Caco-2 (cell line): Measurements from ENCODE around the gene C10orf90. TPM values are rescaled to one million over a fixed set of nuclear protein-coding genes. Genes with fewer than 3 reads are reported as not detected.

Experiments
- BruUV-seq: library from RNA; stranded (reverse); fragments of 400-500 nt; replicated peaks from 2 replicates; lab custom pipeline; 2021; lab: Mats Ljungman, UMichigan
- CTCF ChIA-PET: fragments of 300-600 bp; sonication (Branson Sonifier 250); formaldehyde crosslinking; loops from one replicate; lab custom pipeline; 2022; ENCODE audit warnings: antibody characterized with exemption; lab: Charles Lee
- POLR2A ChIA-PET: fragments of 300-600 bp; sonication (Branson Sonifier 250); formaldehyde crosslinking; loops from one replicate; lab custom pipeline; 2022; ENCODE audit warnings: antibody characterized with exemption; lab: Charles Lee
- DNase-seq, 2 experiments: peaks; one replicate each; pipeline versions ENCODE4 v3.0.0 to v3.0.0-alpha.2; 2020 to 2022
- H3K27me3 ChIP-seq: replicated peaks from 2 replicates; pipeline ENCODE4 v1.6.0; 2011; ENCODE audit warnings: low read length; ENCODE audit not compliant: control insufficient read depth, insufficient read depth
- H3K36me3 ChIP-seq: 2 replicates; pipeline ENCODE4 v1.5.1; 2011; ENCODE audit warnings: low read length; ENCODE audit not compliant: control insufficient read depth, insufficient read depth
- H3K4me1 ChIP-seq: fragments of 250-450 bp; sonication (Bioruptor Pico); 2 replicates; pipeline ENCODE4 v1.5.1; 2020; ENCODE audit warnings: mild to moderate bottlenecking
- H3K4me3 ChIP-seq: 2 replicates; pipeline ENCODE4 v1.5.1; 2011; ENCODE audit warnings: low read depth, mild to moderate bottlenecking, control low read depth, low read length
- H3K9me3 ChIP-seq: fragments of 250-450 bp; sonication (Bioruptor Pico); 2 replicates; pipeline ENCODE4 v1.5.1; 2020; ENCODE audit warnings: mild to moderate bottlenecking, moderate library complexity
- H3K27ac Mint-ChIP-seq: one replicate; pipeline ENCODE4 v1.8.0; 2022; ENCODE audit warnings: mixed read lengths; ENCODE audit not compliant: unreplicated experiment
- H3K27me3 Mint-ChIP-seq: one replicate; pipeline ENCODE4 v1.8.0; 2022; ENCODE audit warnings: mixed read lengths; ENCODE audit not compliant: insufficient read depth, unreplicated experiment
- H3K36me3 Mint-ChIP-seq: one replicate; pipeline ENCODE4 v1.8.0; 2022; ENCODE audit warnings: mild to moderate bottlenecking, mixed read lengths; ENCODE audit not compliant: insufficient read depth, unreplicated experiment
- H3K4me1 Mint-ChIP-seq: one replicate; pipeline ENCODE4 v1.8.0; 2022; ENCODE audit warnings: low read depth, mixed read lengths; ENCODE audit not compliant: unreplicated experiment
- H3K4me3 Mint-ChIP-seq: one replicate; pipeline ENCODE4 v1.8.0; 2022; ENCODE audit warnings: mild to moderate bottlenecking, moderate library complexity, mixed read lengths; ENCODE audit not compliant: unreplicated experiment
- H3K9me3 Mint-ChIP-seq: one replicate; pipeline ENCODE4 v1.8.0; 2022; ENCODE audit warnings: mixed read lengths; ENCODE audit not compliant: unreplicated experiment
- CTCF ChIP-seq, 2 experiments: fragments of 200-600 bp in 1 of 2; IDR thresholded peaks; 1 replicate in 1 of 2; 2 replicates in 1 of 2; pipeline versions ENCODE4 v1.5.1 to v1.8.0; 2011 to 2022; ENCODE audit warnings: antibody characterized with exemption in 1 of 2, control low read depth in 1 of 2, inconsistent platforms in 1 of 2, low read depth in 1 of 2, low read length in 1 of 2, mild to moderate bottlenecking in 1 of 2, moderate library complexity in 1 of 2; ENCODE audit not compliant: insufficient read depth in 1 of 2, severe bottlenecking in 1 of 2, unreplicated experiment in 1 of 2
- intact Hi-C: fragments of 100-400 bp; cut with micrococcal nuclease; formaldehyde crosslinking; loops from one replicate; pipeline ENCODE4 v1.10.0; 2022; ENCODE audit not compliant: unreplicated experiment
- total RNA-seq: library from RNA; stranded (reverse); gene quantifications from 2 replicates; pipeline ENCODE4 v1.2.3, GENCODE V29; 2022

The C10orf90 gene
- total RNA-seq, 1 experiment from 2014 or later, result not detected

GRCh38 chr10:126448091-126448490 is 222.4 kb downstream of the C10orf90 start:
- no peaks in the 10 kb centered on the region for H3K4me1 Mint-ChIP-seq
- CTCF ChIA-PET, result no interaction called here

GRCh38 chr10:126439942-126440341 is 230.6 kb downstream of the C10orf90 start:
- Histone ChIP-seq H3K36me3 (no peaks in the 10 kb centered on the region), H3K4me1 (no peaks in the 10 kb centered on the region), H3K4me3 (no peak overlapping the region), H3K9me3 (no peaks in the 10 kb centered on the region), H3K27me3 (no peaks in the 10 kb centered on the region)
- POLR2A ChIA-PET, result no interaction called here
- intact Hi-C loops, result no loop called here
- Mint-ChIP-seq H3K9me3 (peaks cover 13% of the 10 kb centered on the region), H3K27me3 (peaks cover 10% of the 10 kb centered on the region), H3K4me3 (no peak overlapping the region), H3K4me1 (no peaks in the 10 kb centered on the region), H3K36me3 (no peaks in the 10 kb centered on the region), H3K27ac (no peak overlapping the region)
- CTCF ChIA-PET, result no interaction called here
- no peak for TF ChIP-seq CTCF (IDR thresholded peaks at IDR 0.05; ENCODE audit: insufficient read depth in 1 of 2, low read depth in 1 of 2, low read length in 1 of 2, severe bottlenecking in 1 of 2, unreplicated experiment in 1 of 2)
- no peak for DNase-seq
- no TSS peak for BruUV-seq

More at GRCh38 chr10:126448091-126448490, 222.4 kb downstream of the C10orf90 start:
- H3K9me3 ChIP-seq, result no peaks in the 10 kb centered on the region
- H3K27me3 ChIP-seq, result no peaks in the 10 kb centered on the region
- Mint-ChIP-seq H3K27me3 (peaks cover 6% of the 10 kb centered on the region), H3K27ac (no peak overlapping the region), H3K9me3 (peaks cover 6% of the 10 kb centered on the region), H3K36me3 (no peaks in the 10 kb centered on the region), H3K4me3 (no peak overlapping the region)
- no peak for TF ChIP-seq CTCF (IDR thresholded peaks at IDR 0.05; ENCODE audit: insufficient read depth in 1 of 2, low read depth in 1 of 2, low read length in 1 of 2, severe bottlenecking in 1 of 2, unreplicated experiment in 1 of 2)
- no peaks in the 10 kb centered on the region for H3K4me1 ChIP-seq
- no peaks in the 10 kb centered on the region for H3K36me3 ChIP-seq
- intact Hi-C loops, result no loop called here
- DNase-seq, result no peak
- POLR2A ChIA-PET, result no interaction called here
- BruUV-seq, result no TSS peak
- H3K4me3 ChIP-seq, result no peak overlapping the region

DNA sequence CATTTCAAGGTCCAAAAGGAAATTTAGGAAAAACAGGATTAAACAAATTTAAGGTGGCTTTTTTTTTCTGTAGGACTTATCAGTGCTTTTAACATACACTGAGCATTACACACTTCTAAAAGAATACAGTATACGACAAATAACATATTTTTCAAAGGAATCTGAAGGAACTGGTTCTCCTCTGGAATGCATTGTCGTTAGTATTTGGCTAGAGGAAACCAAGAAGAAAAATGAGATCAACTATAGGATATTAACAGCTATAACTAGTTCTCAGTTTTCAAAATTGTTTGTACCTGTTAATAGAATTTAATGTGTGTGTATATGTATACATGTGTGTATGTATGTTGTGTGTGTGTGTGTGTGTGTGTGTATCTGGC is 232.1 kb downstream of the C10orf90 start:
- no peak overlapping the region for H3K27ac Mint-ChIP-seq
- no peaks in the 10 kb centered on the region for H3K9me3 ChIP-seq
- no peaks in the 10 kb centered on the region for H3K27me3 ChIP-seq
- ChIA-PET CTCF (no interaction called here), POLR2A (no interaction called here)
- BruUV-seq, result no TSS peak
- no peaks in the 10 kb centered on the region for H3K4me1 Mint-ChIP-seq
- peaks cover 10% of the 10 kb centered on the region for H3K27me3 Mint-ChIP-seq
- H3K36me3 ChIP-seq, result no peaks in the 10 kb centered on the region
- H3K36me3 Mint-ChIP-seq, result no peaks in the 10 kb centered on the region
- no peak overlapping the region for H3K4me3 Mint-ChIP-seq
- TF ChIP-seq CTCF (IDR thresholded peaks at IDR 0.05; ENCODE audit: insufficient read depth in 1 of 2, low read depth in 1 of 2, low read length in 1 of 2, severe bottlenecking in 1 of 2, unreplicated experiment in 1 of 2), result no peak
- H3K4me3 ChIP-seq, result no peak overlapping the region
- H3K9me3 Mint-ChIP-seq, result peaks cover 10% of the 10 kb centered on the region
- no peak for DNase-seq
- intact Hi-C loops, result no loop called here
- H3K4me1 ChIP-seq, result no peaks in the 10 kb centered on the region
